Gastroesophageal sphincter (tissue), 4 donors: ENCODE data around the gene VPS35L. TPM values are rescaled to one million over a fixed set of nuclear protein-coding genes. Genes with fewer than 3 reads are reported as not detected.

ENCODE experiments used
- ATAC-seq: fragments of 150-250 bp; one replicate; pipeline ENCODE4 v1.9.1; 2016; ENCODE audit warnings: mild to moderate bottlenecking, moderate library complexity
- H3K27ac ChIP-seq, 4 donors: fragments of 200-600 bp; sonication (generic) in 3 of 4; 1 replicate in 3 of 4; 2 replicates in 1 of 4; pipeline ENCODE4 v1.5.1; 2016 to 2019
- H3K27me3 ChIP-seq: fragments of 200-600 bp; sonication (generic); one replicate; pipeline ENCODE4 v1.5.1; 2019
- H3K36me3 ChIP-seq, 2 donors: fragments of 200-600 bp; sonication (generic); one replicate each; pipeline ENCODE4 v1.5.1; 2019; ENCODE audit warnings: control low read depth in 1 of 2
- H3K4me1 ChIP-seq, 3 donors: fragments of 200-600 bp; sonication (generic); 1 replicate in 2 of 3; 2 replicates in 1 of 3; pipeline ENCODE4 v1.5.1; 2016 to 2019; ENCODE audit warnings: control low read depth in 2 of 3
- H3K4me3 ChIP-seq, 2 donors: fragments of 200-600 bp; sonication (generic); one replicate each; pipeline ENCODE4 v1.5.1; 2019; ENCODE audit warnings: mild to moderate bottlenecking in 1 of 2, moderate library complexity in 1 of 2
- H3K9me3 ChIP-seq, 3 donors: fragments of 200-600 bp; sonication (generic); one replicate each; pipeline ENCODE4 v1.5.1; 2017 to 2019; ENCODE audit warnings: control low read depth in 2 of 3
- CTCF ChIP-seq, 4 experiments: fragments of 200-600 bp in 2 of 4; fragments of 450-650 bp in 2 of 4; sonication (generic) in 1 of 4; IDR thresholded peaks; one replicate each; pipeline ENCODE4 v1.5.1; 2017 to 2019; ENCODE audit warnings: antibody characterized with exemption in 4 of 4, mild to moderate bottlenecking in 2 of 4, moderate library complexity in 2 of 4
- EP300 ChIP-seq: sonication (generic); formaldehyde crosslinking; IDR thresholded peaks from one replicate; pipeline ENCODE4 v1.6.1; 2017; ENCODE audit warnings: antibody characterized with exemption, mild to moderate bottlenecking
- POLR2A ChIP-seq, 2 donors: fragments of 450-650 bp; IDR thresholded peaks; one replicate each; pipeline ENCODE4 v1.6.1; 2017; ENCODE audit warnings: antibody characterized with exemption in 2 of 2, mild to moderate bottlenecking in 2 of 2, moderate library complexity in 1 of 2
- POLR2AphosphoS5 ChIP-seq: sonication (generic); formaldehyde crosslinking; IDR thresholded peaks from one replicate; pipeline ENCODE4 v1.6.1; 2017; ENCODE audit warnings: antibody characterized with exemption
- WGBS, 2 donors: methylation state at CpG; one replicate each; pipeline ENCODE4 v1.1.5; 2018; ENCODE audit warnings: low coverage in 1 of 2; 5-methylcytosine and 5-hydroxymethylcytosine counted together
- total RNA-seq, 4 donors: library from RNA; depleted of rRNA; stranded (reverse); fragments of >200 nt; gene quantifications; one replicate each; pipeline ENCODE4 v1.1.0, GENCODE V29; 2016

Gene VPS35L
- total RNA-seq, 4 donors from 2014 or later, result 39.0 to 59.6 (median 46.9) TPM

- H3K4me1 ChIP-seq, result peaks cover 6 to 45% (median 17%) of the 10 kb centered on the region in 3 donors
- no peak overlapping the region for H3K27ac ChIP-seq
- peaks cover 0 to 26% of the 10 kb centered on the region in 2 donors for H3K36me3 ChIP-seq
- ATAC-seq, result no peak
- H3K27me3 ChIP-seq, result no peaks in the 10 kb centered on the region
- peak overlapping the region in 1 of 2 donors; percentile 89 for H3K4me3 ChIP-seq
- H3K9me3 ChIP-seq, result no peaks in the 10 kb centered on the region
- WGBS, 2 donors, result 66 to 83% methylated on average over 2 of the region's 2 CpGs
- TF ChIP-seq CTCF (IDR thresholded peaks at IDR 0.05), result no peak
- TF ChIP-seq POLR2AphosphoS5, result no peak
These were observed 30.1 kb upstream of the VPS35L start for GRCh38 chr16:19525385-19525723.

GRCh38 chr16:19527161-19527560 lies 28.3 kb upstream of the VPS35L start:
- TF ChIP-seq EP300 (no peak), POLR2A (IDR thresholded peaks at IDR 0.05) (no peak), CTCF (IDR thresholded peaks at IDR 0.05) (no peak), POLR2AphosphoS5 (no peak)
- ATAC-seq, result no peak
- H3K27me3 ChIP-seq, result no peaks in the 10 kb centered on the region
- no peak overlapping the region for H3K27ac ChIP-seq
- H3K36me3 ChIP-seq, result peaks cover 0 to 31% of the 10 kb centered on the region in 2 donors
- WGBS, 2 donors, result 100% methylated on average over 1 of the region's 1 CpG; no CpG with 5 or more reads in 1 of the 2 donors
- H3K9me3 ChIP-seq, result no peaks in the 10 kb centered on the region
- peaks cover 0 to 35% (median 12%) of the 10 kb centered on the region in 3 donors for H3K4me1 ChIP-seq
- H3K4me3 ChIP-seq, result no peak overlapping the region

- Histone ChIP-seq H3K4me1 (peaks cover 0 to 21% (median 8%) of the 10 kb centered on the region in 3 donors), H3K27ac (no peak overlapping the region), H3K36me3 (peaks cover 0 to 45% of the 10 kb centered on the region in 2 donors), H3K9me3 (no peaks in the 10 kb centered on the region), H3K4me3 (no peak overlapping the region), H3K27me3 (no peaks in the 10 kb centered on the region)
- no peak for TF ChIP-seq POLR2AphosphoS5
- TF ChIP-seq EP300, result no peak
- no peak for TF ChIP-seq CTCF (IDR thresholded peaks at IDR 0.05)
- no peak for TF ChIP-seq POLR2A (IDR thresholded peaks at IDR 0.05)
- 100% methylated on average over 3 of the region's 3 CpGs; no CpG with 5 or more reads in 1 of the 2 donors for WGBS, 2 donors
- ATAC-seq, result no peak
These were observed 26.8 kb upstream of the VPS35L start for GRCh38 chr16:19528666-19529065.

- H3K4me1 ChIP-seq, result no peaks in the 10 kb centered on the region
- no peaks in the 10 kb centered on the region for H3K27me3 ChIP-seq
- no peak overlapping the region for H3K27ac ChIP-seq
- TF ChIP-seq POLR2AphosphoS5, result no peak
- no peak for TF ChIP-seq POLR2A (IDR thresholded peaks at IDR 0.05)
- TF ChIP-seq EP300, result no peak
- no peak for TF ChIP-seq CTCF (IDR thresholded peaks at IDR 0.05)
- ATAC-seq, result no peak
- no peak overlapping the region for H3K4me3 ChIP-seq
- peaks cover 0 to 69% of the 10 kb centered on the region in 2 donors for H3K36me3 ChIP-seq
- 62 to 71% methylated on average over 1 of the region's 1 CpG for whole genome bisulfite sequencing, 2 donors
- no peaks in the 10 kb centered on the region for H3K9me3 ChIP-seq
These were observed 22.9 kb upstream of the VPS35L start for GRCh38 chr16:19532601-19533000.

- Histone ChIP-seq H3K27me3 (no peaks in the 10 kb centered on the region), H3K27ac (no peak overlapping the region), H3K4me1 (no peaks in the 10 kb centered on the region), H3K9me3 (no peaks in the 10 kb centered on the region), H3K36me3 (peaks cover 0 to 86% of the 10 kb centered on the region in 2 donors), H3K4me3 (no peak overlapping the region)
- WGBS, 2 donors, result 92 to 98% methylated on average over 5 to 6 of the region's 6 CpGs
- no peak for TF ChIP-seq POLR2A (IDR thresholded peaks at IDR 0.05)
- no peak for TF ChIP-seq CTCF (IDR thresholded peaks at IDR 0.05)
- TF ChIP-seq POLR2AphosphoS5, result no peak
- no peak for TF ChIP-seq EP300
- no peak for ATAC-seq
These were observed 15.1 kb upstream of the VPS35L start for GRCh38 chr16:19540241-19540970.
